D721Med (cell line): ENCODE results near the gene MYH6.
"Not testable (repeated sequence)": the region's sequence is repeated elsewhere in the genome, so short reads cannot be mapped to it uniquely, and the experiment has no call there.

Experiments used
- DNase-seq: peaks from one replicate; pipeline ENCODE4 v3.0.0; 2011; ENCODE audit warnings: low spot score; ENCODE audit not compliant: insufficient read length
- FAIRE-seq: peaks from 2 replicates; lab custom pipeline; 2011; peaks lifted over from hg19 to GRCh38; lab: Jason Lieb, UNC
- CTCF ChIP-seq: IDR thresholded peaks from 2 replicates; pipeline ENCODE4 v1.5.1; 2012; ENCODE audit warnings: mild to moderate bottlenecking, control low read depth; ENCODE audit not compliant: insufficient read depth; ENCODE audit errors: missing control alignments

MYH6 gene

GRCh38 chr14:23398348-23398747 is 9.7 kb downstream of the MYH6 start:
- DNase-seq (no peak), FAIRE-seq (no peak)
- no peak for TF ChIP-seq CTCF

GRCh38 chr14:23396781-23397407 is 11.2 kb downstream of the MYH6 start:
- FAIRE-seq (no peak), DNase-seq (no peak)
- TF ChIP-seq CTCF, result no peak

GRCh38 chr14:23396126-23396525 is 11.9 kb downstream of the MYH6 start:
- FAIRE-seq (no peak), DNase-seq (no peak)
- TF ChIP-seq CTCF, result no peak

- TF ChIP-seq CTCF, result no peak
- DNase-seq, result no peak
- FAIRE-seq, result no peak
These were observed 15.5 kb downstream of the MYH6 start for GRCh38 chr14:23392613-23393012.

- DNase-seq, FAIRE-seq: not testable (repeated sequence)
These were observed 18.2 kb downstream of the MYH6 start for GRCh38 chr14:23389871-23390270.

- DNase-seq (no peak), FAIRE-seq (no peak)
- TF ChIP-seq CTCF, result no peak
These were observed 18.7 kb downstream of the MYH6 start for GRCh38 chr14:23389396-23389795.

GRCh38 chr14:23388996-23389395 is 19.1 kb downstream of the MYH6 start:
- no peak for TF ChIP-seq CTCF
- no peak for DNase-seq
- no peak for FAIRE-seq
